Coronary artery (tissue), 2 donors: ENCODE data around the gene IFI44L.

Experiments used
- DNase-seq: peaks from one replicate; pipeline ENCODE4 v3.0.0-alpha.2; 2017; ENCODE audit warnings: low spot score
- H3K27ac ChIP-seq, 2 donors: fragments of 200-600 bp; sonication (generic); one replicate each; pipeline ENCODE4 v1.5.1; 2016 to 2019
- H3K4me3 ChIP-seq: fragments of 200-600 bp; sonication (generic); 2 replicates; pipeline ENCODE4 v1.5.1; 2016; ENCODE audit warnings: mild to moderate bottlenecking, moderate library complexity
- CTCF ChIP-seq: fragments of 200-600 bp; sonication (generic); IDR thresholded peaks from one replicate; pipeline ENCODE4 v1.5.1; 2019; ENCODE audit warnings: antibody characterized with exemption

IFI44L gene

GRCh38 chr1:78617615-78618026, 2.6 kb upstream of the IFI44L start:
- Histone ChIP-seq H3K27ac (peak overlapping the region in 1 of 2 donors; percentile 11), H3K4me3 (no peak overlapping the region)
- TF ChIP-seq CTCF, result peak; percentile 86
- DNase-seq, result peak; percentile 75

DNA sequence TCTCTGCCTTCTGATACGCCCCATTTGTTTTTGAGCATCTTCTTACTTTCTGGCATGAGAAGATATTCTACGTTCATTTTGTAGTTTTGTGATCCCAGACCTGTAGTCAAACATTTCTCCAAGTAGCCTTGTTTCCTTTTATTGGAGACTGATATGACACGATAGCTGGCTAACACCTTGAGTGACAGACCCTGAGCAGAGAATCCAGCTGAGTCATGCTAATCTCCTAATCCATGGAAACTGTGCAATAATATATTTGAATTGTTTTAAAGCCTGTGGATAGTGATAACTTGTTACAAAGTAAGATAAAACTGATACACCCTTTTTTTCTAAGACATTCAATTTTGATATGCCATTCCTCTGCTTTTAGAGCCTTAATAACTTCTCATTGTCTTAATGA, 1.2 kb upstream of the IFI44L start:
- H3K27ac ChIP-seq, result peak overlapping the region; percentile 72 to 76
- no peak for DNase-seq
- TF ChIP-seq CTCF, result no peak
- peak overlapping the region; percentile 57 for H3K4me3 ChIP-seq

GRCh38 chr1:78619446-78619802, 824 bp upstream of the IFI44L start:
- no peak for TF ChIP-seq CTCF
- peak overlapping the region; percentile 72 to 76 for H3K27ac ChIP-seq
- no peak for DNase-seq
- H3K4me3 ChIP-seq, result peak overlapping the region; percentile 57

GRCh38 chr1:78620666-78621065, 418 bp downstream of the IFI44L start:
- H3K4me3 ChIP-seq, result peak overlapping the region; percentile 57
- no peak for DNase-seq
- no peak for TF ChIP-seq CTCF
- H3K27ac ChIP-seq, result peak overlapping the region; percentile 72 to 76

GRCh38 chr1:78622548-78622947, 2.3 kb downstream of the IFI44L start:
- TF ChIP-seq CTCF, result no peak
- H3K4me3 ChIP-seq, result peak overlapping the region; percentile 32
- no peak for DNase-seq
- peak overlapping the region in 1 of 2 donors; percentile 30 for H3K27ac ChIP-seq

DNA sequence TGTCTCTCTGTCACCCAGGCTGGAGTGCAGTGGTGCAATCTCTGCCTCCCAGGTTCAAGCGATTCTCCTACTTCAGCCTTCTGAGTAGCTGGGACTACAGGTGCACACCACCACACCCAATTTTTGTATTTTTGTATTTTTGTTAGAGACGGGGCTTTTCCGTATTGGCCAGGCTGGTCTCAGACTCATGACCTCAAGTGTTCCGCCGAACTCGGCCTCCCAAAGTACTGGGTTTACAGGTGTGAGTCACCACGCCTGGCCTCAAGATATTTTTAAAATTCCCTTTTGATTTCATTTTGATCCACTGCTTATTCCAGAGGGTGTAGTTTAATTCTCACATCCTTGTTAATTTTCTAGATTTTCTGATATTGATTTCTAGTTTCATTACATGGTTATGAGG, 3.8 kb downstream of the IFI44L start:
- no peak for DNase-seq
- no peak for TF ChIP-seq CTCF
- H3K4me3 ChIP-seq, result no peak overlapping the region

DNA sequence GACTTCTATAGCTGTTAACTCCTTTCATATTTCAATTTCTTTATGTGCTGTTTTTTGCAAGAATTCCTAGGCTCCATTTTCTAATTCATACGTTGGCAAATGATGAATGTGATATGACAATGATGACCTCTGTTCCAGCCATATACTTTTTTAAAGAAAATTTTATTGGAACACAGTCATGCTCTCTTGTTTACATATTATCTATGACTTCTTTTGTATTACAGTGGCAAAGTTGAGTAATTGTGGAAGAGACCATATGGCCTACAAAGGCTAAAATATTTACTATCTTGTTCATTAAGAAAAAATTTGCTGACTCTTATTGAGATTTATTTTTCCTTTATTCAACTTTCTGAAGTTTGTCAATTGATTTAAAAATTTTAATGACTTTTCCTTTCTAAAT, 7.1 kb downstream of the IFI44L start:
- DNase-seq, result no peak
- Histone ChIP-seq H3K4me3 (no peak overlapping the region), H3K27ac (no peak overlapping the region)
- no peak for TF ChIP-seq CTCF

More for the DNA sequence above, 3.8 kb downstream of the IFI44L start:
- no peak overlapping the region for H3K27ac ChIP-seq
